ENCODE data around the gene ANGPT4. TPM values are rescaled to one million over a fixed set of nuclear protein-coding genes. Genes with fewer than 3 reads are reported as not detected.

Gene ANGPT4
- total and polyA plus RNA-seq, 11 donors, result 0.08 to 0.32 (median 0.15) TPM; not detected in 5

GRCh38 chr20:875115-875514 is 41.0 kb downstream of the ANGPT4 start:
- H3K4me3 ChIP-seq, result no peak overlapping the region
- intact Hi-C loops (cut with DNase I), result no loop called here
- ATAC-seq (no peak), DNase-seq (no peak)
- no peaks in the 10 kb centered on the region for H3K36me3 ChIP-seq
- no peaks in the 10 kb centered on the region for H3K4me1 ChIP-seq
- TF ChIP-seq CTCF (IDR thresholded peaks at IDR 0.05) (no peak), POLR2A (IDR thresholded peaks at IDR 0.05) (no peak)
- 81 to 90% (median 86%) methylated on average over 4 of the region's 4 CpGs for WGBS, 4 donors
- H3K27me3 ChIP-seq, result peaks cover 0 to 4% (median 0%) of the 10 kb centered on the region in 9 donors
- H3K9me3 ChIP-seq, result no peaks in the 10 kb centered on the region
- no peak overlapping the region for H3K27ac ChIP-seq

- ATAC-seq (no peak), DNase-seq (no peak)
- no peak overlapping the region for H3K4me3 ChIP-seq
- WGBS, 4 donors, result 65 to 87% (median 76%) methylated on average over 6 to 10 of the region's 10 CpGs
- TF ChIP-seq CTCF (IDR thresholded peaks at IDR 0.05), result no peak
- no peak for TF ChIP-seq POLR2A (IDR thresholded peaks at IDR 0.05)
- H3K36me3 ChIP-seq, result no peaks in the 10 kb centered on the region
- H3K27ac ChIP-seq, result no peak overlapping the region
- intact Hi-C loops (cut with DNase I), result no loop called here
- no peaks in the 10 kb centered on the region for H3K9me3 ChIP-seq
- no peaks in the 10 kb centered on the region for H3K4me1 ChIP-seq
- peaks cover 0 to 4% (median 0%) of the 10 kb centered on the region in 9 donors for H3K27me3 ChIP-seq
Measured at GRCh38 chr20:873875-874607, 42.1 kb downstream of the ANGPT4 start.

- WGBS, 4 donors, result 59 to 63% (median 62%) methylated on average over 19 to 20 of the region's 20 CpGs
- intact Hi-C loops (cut with DNase I), result no loop called here
- no peak overlapping the region for H3K27ac ChIP-seq
- peaks cover 0 to 4% (median 0%) of the 10 kb centered on the region in 9 donors for H3K27me3 ChIP-seq
- no peaks in the 10 kb centered on the region for H3K9me3 ChIP-seq
- no peaks in the 10 kb centered on the region for H3K36me3 ChIP-seq
- ATAC-seq, result no peak
- H3K4me3 ChIP-seq, result no peak overlapping the region
- TF ChIP-seq CTCF (IDR thresholded peaks at IDR 0.05), result no peak
- no peak for TF ChIP-seq POLR2A (IDR thresholded peaks at IDR 0.05)
- no peak for DNase-seq
- H3K4me1 ChIP-seq, result no peaks in the 10 kb centered on the region
Measured at GRCh38 chr20:872855-873520, 43.1 kb downstream of the ANGPT4 start.

DNA sequence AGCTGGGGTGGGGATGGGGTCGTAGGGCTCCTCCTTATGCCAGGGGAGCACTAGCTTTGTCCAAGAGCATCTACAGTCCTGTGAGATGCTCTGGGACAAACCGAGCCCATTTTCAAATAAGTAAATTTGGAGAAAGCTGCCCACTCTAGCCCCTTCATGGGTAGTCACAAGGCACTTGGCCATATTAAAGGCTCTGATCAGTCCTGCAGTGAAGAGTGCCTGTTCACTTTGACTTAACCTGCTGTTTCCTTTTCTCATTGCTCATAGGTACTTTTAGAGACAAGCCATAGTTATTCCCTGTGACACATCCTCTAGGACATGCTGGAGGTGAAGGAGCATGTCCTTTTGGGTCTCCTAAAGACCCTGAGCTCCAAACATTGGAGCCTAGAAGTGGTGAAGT is 44.2 kb downstream of the ANGPT4 start:
- H3K36me3 ChIP-seq, result no peaks in the 10 kb centered on the region
- no peak for TF ChIP-seq CTCF (IDR thresholded peaks at IDR 0.05)
- no peak for TF ChIP-seq POLR2A (IDR thresholded peaks at IDR 0.05)
- H3K4me1 ChIP-seq, result no peaks in the 10 kb centered on the region
- peaks cover 0 to 4% (median 0%) of the 10 kb centered on the region in 9 donors for H3K27me3 ChIP-seq
- DNase-seq (no peak), ATAC-seq (no peak)
- WGBS, 4 donors, result 47 to 76% (median 60%) methylated on average over 2 of the region's 2 CpGs
- H3K27ac ChIP-seq, result no peak overlapping the region
- intact Hi-C loops (cut with DNase I), result no loop called here
- H3K4me3 ChIP-seq, result no peak overlapping the region
- H3K9me3 ChIP-seq, result no peaks in the 10 kb centered on the region
